GM12878 (cell line): ENCODE measurements around the gene PSME3IP1. TPM values are rescaled to one million over a fixed set of nuclear protein-coding genes. Genes with fewer than 3 reads are reported as not detected.
"Not testable (repeated sequence)": the region's sequence is repeated elsewhere in the genome, so short reads cannot be mapped to it uniquely, and the experiment has no call there.

Source experiments
- ATAC-seq: fragments of 200-7000 bp; cut with Tn5 transposase; 3 replicates; pipeline ENCODE4 v1.9.1; 2020; ENCODE audit warnings: mild to moderate bottlenecking, moderate library complexity
- BruUV-seq: library from RNA; stranded (reverse); fragments of 400-500 nt; replicated peaks from 2 replicates; lab custom pipeline; 2021; lab: Mats Ljungman, UMichigan
- CTCF ChIA-PET: fragments of 300-600 bp; sonication (Branson Sonifier 250); formaldehyde crosslinking; extraction: SDS; loops from one replicate; lab custom pipeline; 2021; ENCODE audit warnings: inconsistent platforms; lab: Yijun Ruan, JAX
- POLR2A ChIA-PET: fragments of 350-600 bp; formaldehyde crosslinking; extraction: SDS; loops from one replicate; lab custom pipeline; 2021; ENCODE audit warnings: inconsistent platforms; lab: Charles Lee
- RAD21 ChIA-PET: fragments of 300-600 bp; sonication (Branson Sonifier 250); formaldehyde crosslinking; loops from one replicate; lab custom pipeline; 2023; ENCODE audit warnings: antibody characterized with exemption; ENCODE audit not compliant: unreplicated experiment; lab: Charles Lee
- SMC1A ChIA-PET: fragments of 300-600 bp; sonication (Branson Sonifier 250); formaldehyde crosslinking; loops from one replicate; lab custom pipeline; 2023; ENCODE audit not compliant: unreplicated experiment, uncharacterized antibody; lab: Charles Lee
- DNase-seq: peaks from one replicate; pipeline ENCODE4 v3.0.0-alpha.2; 2011; ENCODE audit warnings: low read depth, low spot score
- FAIRE-seq: peaks from 3 replicates; lab custom pipeline; 2011; peaks lifted over from hg19 to GRCh38; lab: Jason Lieb, UNC
- H2AFZ ChIP-seq: 2 replicates; pipeline ENCODE4 v1.6.0; 2011; ENCODE audit warnings: low read depth, low read length, control low read depth; ENCODE audit not compliant: control insufficient read depth
- H3K27ac ChIP-seq: 2 replicates; pipeline ENCODE4 v1.5.1; 2011; ENCODE audit warnings: control low read depth; ENCODE audit not compliant: control insufficient read depth, insufficient read depth
- H3K27me3 ChIP-seq, 2 experiments: replicated peaks in 1 of 2; 2 replicates each; pipeline versions ENCODE4 v1.6.0 to v1.6.1; 2011; ENCODE audit warnings: low read length in 1 of 2; ENCODE audit not compliant: control insufficient read depth in 2 of 2, insufficient read depth in 2 of 2
- H3K36me3 ChIP-seq, 2 experiments: 2 replicates each; pipeline ENCODE4 v1.5.1; 2011; ENCODE audit warnings: low read length in 1 of 2; ENCODE audit not compliant: control insufficient read depth in 2 of 2, insufficient read depth in 2 of 2
- H3K4me1 ChIP-seq: 2 replicates; pipeline ENCODE4 v1.6.1; 2011; ENCODE audit warnings: mild to moderate bottlenecking, low read length, moderate library complexity, mixed read lengths; ENCODE audit not compliant: control insufficient read depth, insufficient read depth
- H3K4me2 ChIP-seq: 2 replicates; pipeline ENCODE4 v1.6.0; 2011; ENCODE audit warnings: control low read depth; ENCODE audit not compliant: control insufficient read depth, insufficient read depth
- H3K4me3 ChIP-seq: fragments of 200-600 bp; sonication (generic); 2 replicates; pipeline ENCODE4 v1.5.1; 2016
- H3K79me2 ChIP-seq: 2 replicates; pipeline ENCODE4 v1.6.0; 2011; ENCODE audit warnings: low read length; ENCODE audit not compliant: control insufficient read depth, insufficient read depth
- H3K9ac ChIP-seq: 2 replicates; pipeline ENCODE4 v1.8.0; 2011; ENCODE audit warnings: low read length, control low read depth, mixed read lengths; ENCODE audit not compliant: control insufficient read depth, insufficient read depth
- H3K9me3 ChIP-seq: replicated peaks from 3 replicates; pipeline ENCODE4 v1.5.1; 2011; ENCODE audit warnings: mild to moderate bottlenecking, low read length; ENCODE audit not compliant: control insufficient read depth, insufficient read depth
- H4K20me1 ChIP-seq: 2 replicates; pipeline ENCODE4 v1.6.0; 2011; ENCODE audit not compliant: control insufficient read depth, insufficient read depth
- WGBS: methylation state at CpG from one replicate; pipeline ENCODE4 v1.1.6; 2016; ENCODE audit warnings: low lambda C conversion rate; ENCODE audit not compliant: insufficient replicate concordance, insufficient coverage; ENCODE audit errors: missing lambda C conversion rate; 5-methylcytosine and 5-hydroxymethylcytosine counted together
- in situ Hi-C: fragments of 300-500 bp; cut with MboI; formaldehyde crosslinking; loops from 9 replicates; pipeline ENCODE4 v1.14.3; 2018; ENCODE audit warnings: mixed read lengths
- intact Hi-C: fragments of 100-400 bp; cut with micrococcal nuclease; formaldehyde crosslinking; loops from one replicate; pipeline ENCODE4 v1.14.2; 2022; ENCODE audit not compliant: unreplicated experiment
- polyA plus RNA-seq, 11 experiments: library from polyadenylated mRNA; depleted of rRNA in 4 of 11; unstranded in 6 of 11; stranded (reverse) in 5 of 11; fragments of >200 nt; fragmentation: Nextera tagmentation in 4 of 11; fragmentation: Illumina TruSeq in 1 of 11; extraction: Ambion mirVana in 4 of 11; extraction: Trizol in 1 of 11; gene quantifications; 1 replicate in 1 of 11; 2 replicates in 10 of 11; pipeline versions ENCODE4 v1.2.1 to v1.2.3, GENCODE V29; 2011 to 2016; ENCODE audit warnings: inconsistent platforms in 2 of 11, missing spikeins in 2 of 11, low read depth in 1 of 11
- total RNA-seq, 4 experiments: library from RNA; depleted of rRNA in 3 of 4; stranded (reverse); fragments of >200 nt in 3 of 4; fragmentation: Illumina TruSeq in 1 of 4; extraction: Trizol in 1 of 4; gene quantifications; 2 replicates each; pipeline versions ENCODE4 v1.2.1 to v1.2.3, GENCODE V29; 2013 to 2021
- TF ChIP-seq, protein P1 (sequence below): fragments of 450-650 bp; IDR thresholded peaks from 2 replicates; pipeline ENCODE4 v1.6.1; 2016; ENCODE audit warnings: mild to moderate bottlenecking

The PSME3IP1 gene
- total and polyA plus RNA-seq, 10 of the 15 experiments (the other 5 are each of a cell fraction or from before 2014, with no cell fraction given), result 67.9 to 174 (median 111) TPM

DNA sequence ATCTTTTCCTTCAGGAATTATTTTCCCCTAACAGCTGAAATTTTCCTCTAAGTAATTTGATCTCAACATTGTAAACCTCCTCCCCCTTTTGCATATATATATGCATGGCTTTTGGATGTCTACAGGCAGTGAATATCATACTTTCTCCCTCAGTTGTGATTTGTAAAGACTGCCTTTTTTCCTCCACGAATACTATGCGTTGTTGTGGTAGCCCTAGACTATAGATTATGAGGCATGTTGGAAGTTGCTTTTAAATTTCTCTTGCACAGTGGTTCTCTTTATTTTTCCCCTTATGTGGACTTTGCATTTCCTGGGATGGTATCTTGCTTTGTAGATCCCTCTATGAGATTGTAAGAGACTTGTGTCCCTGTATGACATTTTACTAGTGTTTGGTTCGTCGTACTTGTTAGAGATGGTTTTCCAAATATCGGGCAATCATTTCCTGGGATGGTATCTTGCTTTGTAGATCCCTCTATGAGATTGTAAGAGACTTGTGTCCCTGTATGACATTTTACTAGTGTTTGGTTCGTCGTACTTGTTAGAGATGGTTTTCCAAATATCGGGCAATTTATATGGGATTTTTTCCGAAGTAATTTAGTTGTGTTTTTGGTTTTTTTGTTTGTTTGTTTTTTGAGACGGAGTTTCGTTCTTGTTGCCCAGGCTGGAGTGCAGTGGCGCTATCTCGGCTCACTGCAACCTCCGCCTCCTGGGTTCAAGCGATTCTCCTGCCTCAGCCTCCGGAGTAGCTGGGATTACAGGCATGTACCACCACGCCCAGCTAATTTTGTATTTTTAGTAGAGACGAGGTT lies 2.3 kb upstream of the PSME3IP1 start:
- Histone ChIP-seq H3K79me2 (peaks cover 92% of the 10 kb centered on the region), H3K4me2 (peak overlapping the region; percentile 85), H3K27ac (peak overlapping the region; percentile 89), H3K9ac (peak overlapping the region; percentile 98; the same call in 1 of the 2 replicates)
- H3K9me3 ChIP-seq, BruUV-seq, ATAC-seq, H2AFZ ChIP-seq, H3K27me3 ChIP-seq, DNase-seq, H4K20me1 ChIP-seq, in situ Hi-C loops, H3K36me3 ChIP-seq, FAIRE-seq: not testable (repeated sequence)
- ChIA-PET RAD21 (interaction anchor here (1.4 to 3.6 kb wide), 2 partner anchors 50 to 111 kb away, joined by 3 to 20 read pairs; no protein-coding TSS in a partner anchor), SMC1A (interaction anchor here (0.7 to 1.5 kb wide), 6 partner anchors 17 to 299 kb away, joined by 3 to 4 read pairs (median 3); no protein-coding TSS in a partner anchor), POLR2A (interaction anchor here (0.9 to 2.8 kb wide), 2 partner anchors 9 to 109 kb away, joined by 4 to 10 read pairs; no protein-coding TSS in a partner anchor), CTCF (interaction anchor here (0.7 to 1.0 kb wide), 6 partner anchors 9 to 275 kb away, joined by 3 to 4 read pairs (median 3); partner anchors contain the start of genes CPNE2 and POLR2C)
- 80% methylated on average over 18 of the region's 18 CpGs for WGBS
- intact Hi-C loops, result loop anchor here (2.0 to 5.0 kb wide), 3 partner anchors 111 to 349 kb away; partner anchors contain the start of gene CCDC102A
- TF ChIP-seq, protein P1, sequence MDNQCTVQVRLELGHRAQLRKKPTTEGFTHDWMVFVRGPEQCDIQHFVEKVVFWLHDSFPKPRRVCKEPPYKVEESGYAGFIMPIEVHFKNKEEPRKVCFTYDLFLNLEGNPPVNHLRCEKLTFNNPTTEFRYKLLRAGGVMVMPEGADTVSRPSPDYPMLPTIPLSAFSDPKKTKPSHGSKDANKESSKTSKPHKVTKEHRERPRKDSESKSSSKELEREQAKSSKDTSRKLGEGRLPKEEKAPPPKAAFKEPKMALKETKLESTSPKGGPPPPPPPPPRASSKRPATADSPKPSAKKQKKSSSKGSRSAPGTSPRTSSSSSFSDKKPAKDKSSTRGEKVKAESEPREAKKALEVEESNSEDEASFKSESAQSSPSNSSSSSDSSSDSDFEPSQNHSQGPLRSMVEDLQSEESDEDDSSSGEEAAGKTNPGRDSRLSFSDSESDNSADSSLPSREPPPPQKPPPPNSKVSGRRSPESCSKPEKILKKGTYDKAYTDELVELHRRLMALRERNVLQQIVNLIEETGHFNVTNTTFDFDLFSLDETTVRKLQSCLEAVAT, result peak; percentile 88
- TF ChIP-seq, all 136 proteins: peak for 1; not testable (repeated sequence) for 135
- H3K4me1 ChIP-seq, result not testable (repeated sequence)
- peak overlapping the region; percentile 84 for H3K4me3 ChIP-seq
